PC-3 (cell line): ENCODE measurements around the gene TOX3. TPM values are rescaled to one million over a fixed set of nuclear protein-coding genes. Genes with fewer than 3 reads are reported as not detected.

ENCODE experiments used
- ATAC-seq: fragments of 200-7000 bp; cut with Tn5 transposase; 2 replicates; pipeline ENCODE4 v1.9.1; 2020; ENCODE audit warnings: mild to moderate bottlenecking, moderate library complexity
- BruUV-seq: library from RNA; stranded (reverse); fragments of 400-500 nt; replicated peaks from 2 replicates; lab custom pipeline; 2021; lab: Mats Ljungman, UMichigan
- CTCF ChIA-PET: fragments of 300-600 bp; sonication (Branson Sonifier 250); formaldehyde crosslinking; loops from one replicate; lab custom pipeline; 2022; ENCODE audit warnings: antibody characterized with exemption; lab: Charles Lee
- POLR2A ChIA-PET: fragments of 300-600 bp; sonication (Branson Sonifier 250); formaldehyde crosslinking; loops from one replicate; lab custom pipeline; 2022; ENCODE audit warnings: antibody characterized with exemption; ENCODE audit not compliant: unreplicated experiment; lab: Charles Lee
- DNase-seq: peaks from one replicate; pipeline ENCODE4 v3.0.0-alpha.2; 2015
- H2AFZ ChIP-seq: fragments of 300-600 bp; sonication (generic); 2 replicates; pipeline ENCODE4 v1.6.0; 2016; ENCODE audit warnings: antibody characterized with exemption, low read length
- H3F3A ChIP-seq: fragments of 300-600 bp; sonication (generic); one replicate; pipeline ENCODE4 v1.6.0; 2017; ENCODE audit warnings: antibody characterized with exemption, low read length, control low read depth, mild to moderate bottlenecking; ENCODE audit not compliant: unreplicated experiment
- H3K27ac ChIP-seq: fragments of 300-600 bp; sonication (generic); 2 replicates; pipeline ENCODE4 v1.5.1; 2016; ENCODE audit warnings: mild to moderate bottlenecking, low read length
- H3K27me3 ChIP-seq: fragments of 300-600 bp; sonication (generic); 2 replicates; pipeline ENCODE4 v1.6.1; 2016; ENCODE audit warnings: low read length, mixed read lengths
- H3K36me3 ChIP-seq: fragments of 300-600 bp; sonication (generic); 2 replicates; pipeline ENCODE4 v1.6.1; 2016; ENCODE audit warnings: low read depth, mixed run types, low read length, mixed read lengths
- H3K4me1 ChIP-seq: fragments of 300-600 bp; sonication (generic); 2 replicates; pipeline ENCODE4 v1.5.1; 2016; ENCODE audit warnings: low read length; ENCODE audit not compliant: insufficient read depth
- H3K4me2 ChIP-seq: fragments of 300-600 bp; sonication (generic); 2 replicates; pipeline ENCODE4 v1.6.0; 2016; ENCODE audit warnings: low read length
- H3K4me3 ChIP-seq: fragments of 300-600 bp; sonication (generic); 2 replicates; pipeline ENCODE4 v1.5.1; 2016; ENCODE audit warnings: mild to moderate bottlenecking, low read length, mixed read lengths
- H3K79me2 ChIP-seq: fragments of 300-600 bp; sonication (generic); 2 replicates; pipeline ENCODE4 v1.6.1; 2017; ENCODE audit warnings: low read length, mixed read lengths
- H3K9ac ChIP-seq: fragments of 300-600 bp; sonication (generic); 2 replicates; pipeline ENCODE4 v1.6.0; 2016; ENCODE audit warnings: mild to moderate bottlenecking, low read length
- H3K9me2 ChIP-seq: fragments of 300-600 bp; sonication (generic); replicated peaks from 2 replicates; pipeline ENCODE4 v1.6.1; 2016; ENCODE audit warnings: mixed run types, low read length, mixed read lengths
- H3K9me3 ChIP-seq: fragments of 300-600 bp; sonication (generic); 2 replicates; pipeline ENCODE4 v1.6.1; 2016; ENCODE audit warnings: low read length, mixed read lengths
- H4K20me1 ChIP-seq: fragments of 300-600 bp; sonication (generic); 2 replicates; pipeline ENCODE4 v1.6.1; 2016; ENCODE audit warnings: low read length, mixed read lengths
- CTCF ChIP-seq: fragments of 300-600 bp; sonication (generic); conservative IDR thresholded peaks from 2 replicates; pipeline ENCODE4 v1.5.1; 2017; ENCODE audit warnings: antibody characterized with exemption, low read depth, mild to moderate bottlenecking, low read length
- EZH2 ChIP-seq: fragments of 300-600 bp; sonication (generic); IDR thresholded peaks from one replicate; pipeline ENCODE4 v1.6.1; 2017; ENCODE audit warnings: antibody characterized with exemption, mild to moderate bottlenecking, low read length; ENCODE audit not compliant: unreplicated experiment
- EZH2phosphoT487 ChIP-seq: fragments of 300-600 bp; sonication (generic); IDR thresholded peaks from 2 replicates; pipeline ENCODE4 v1.6.1; 2018; ENCODE audit warnings: mild to moderate bottlenecking, antibody characterized with exemption, low read length, borderline replicate concordance
- intact Hi-C: fragments of 100-400 bp; cut with micrococcal nuclease; formaldehyde crosslinking; loops from 2 replicates; pipeline ENCODE4 v1.9.0; 2023
- total RNA-seq: library from RNA; depleted of rRNA; stranded (reverse); fragments of >200 nt; gene quantifications from 2 replicates; pipeline ENCODE4 v1.2.3, GENCODE V29; 2014

Gene TOX3
- total RNA-seq, 1 experiment from 2014 or later: not detected

DNA sequence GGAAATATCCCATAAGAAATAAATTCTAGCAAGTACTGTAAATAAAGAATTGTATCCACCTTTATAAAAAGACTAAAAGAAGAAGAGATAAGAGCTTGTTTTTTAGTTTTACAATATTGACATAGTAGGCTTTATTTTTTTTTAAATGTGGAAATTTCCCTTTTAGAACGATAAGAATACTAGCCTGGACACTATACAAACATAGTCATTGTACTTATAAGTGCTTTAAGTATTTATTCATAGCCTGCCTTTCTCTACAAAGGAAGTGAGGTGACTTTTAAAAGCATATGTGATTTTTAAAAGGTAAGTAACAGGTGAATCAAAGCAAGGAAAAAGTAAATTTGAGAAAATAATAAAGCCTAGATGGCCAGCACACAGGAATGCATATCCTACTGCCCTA lies 17.7 kb downstream of the TOX3 start:
- DNase-seq (no peak), ATAC-seq (no peak)
- Histone ChIP-seq H3K27me3 (no peaks in the 10 kb centered on the region), H4K20me1 (no peaks in the 10 kb centered on the region), H3K4me3 (no peak overlapping the region), H3K9me3 (no peaks in the 10 kb centered on the region), H2AFZ (no peak overlapping the region), H3K36me3 (no peaks in the 10 kb centered on the region), H3K79me2 (no peaks in the 10 kb centered on the region), H3K4me2 (no peak overlapping the region), H3K4me1 (no peaks in the 10 kb centered on the region), H3K9ac (no peak overlapping the region), H3K27ac (no peak overlapping the region), H3K9me2 (no peaks in the 10 kb centered on the region), H3F3A (no peaks in the 10 kb centered on the region)
- intact Hi-C loops: no loop called here
- CTCF ChIA-PET: no interaction called here
- TF ChIP-seq EZH2: no peak
- TF ChIP-seq CTCF: no peak
- TF ChIP-seq EZH2phosphoT487: no peak
- POLR2A ChIA-PET: no interaction called here
- no TSS peak for BruUV-seq

GRCh38 chr16:52528393-52529065 lies 18.4 kb downstream of the TOX3 start:
- ATAC-seq (no peak), DNase-seq (no peak)
- Histone ChIP-seq H4K20me1 (no peaks in the 10 kb centered on the region), H2AFZ (no peak overlapping the region), H3K9me2 (no peaks in the 10 kb centered on the region), H3K4me1 (no peaks in the 10 kb centered on the region), H3K4me3 (no peak overlapping the region), H3K4me2 (no peak overlapping the region), H3F3A (no peaks in the 10 kb centered on the region), H3K79me2 (no peaks in the 10 kb centered on the region), H3K27me3 (no peaks in the 10 kb centered on the region), H3K36me3 (no peaks in the 10 kb centered on the region), H3K9me3 (no peaks in the 10 kb centered on the region), H3K9ac (no peak overlapping the region), H3K27ac (no peak overlapping the region)
- intact Hi-C loops: no loop called here
- ChIA-PET POLR2A (no interaction called here), CTCF (no interaction called here)
- TF ChIP-seq CTCF (no peak), EZH2phosphoT487 (no peak), EZH2 (no peak)
- BruUV-seq: no TSS peak

DNA sequence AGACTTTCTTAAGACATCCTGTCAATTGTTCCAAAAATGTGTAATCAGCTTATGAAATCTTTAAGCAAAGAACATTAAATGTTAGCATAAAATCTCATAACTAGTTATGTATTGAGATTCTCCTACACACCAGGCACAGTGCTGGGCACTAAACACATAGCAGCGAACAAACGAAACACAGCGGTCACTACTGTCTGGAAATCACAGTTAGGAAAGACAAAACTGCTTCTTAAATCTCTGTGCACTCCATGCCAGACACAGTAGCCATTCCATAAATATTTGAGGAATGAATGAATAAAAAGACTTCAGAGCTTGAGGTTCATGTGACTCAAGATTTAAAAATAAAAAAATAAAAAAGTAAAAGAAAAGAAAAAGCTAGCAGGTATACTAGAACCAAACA lies 20.1 kb downstream of the TOX3 start:
- Histone ChIP-seq H3K4me2 (no peak overlapping the region), H3K27me3 (no peaks in the 10 kb centered on the region), H2AFZ (no peak overlapping the region), H3K9me2 (no peaks in the 10 kb centered on the region), H3K4me3 (no peak overlapping the region), H3K4me1 (no peaks in the 10 kb centered on the region), H3K79me2 (no peaks in the 10 kb centered on the region), H3K9me3 (no peaks in the 10 kb centered on the region), H3K36me3 (no peaks in the 10 kb centered on the region), H3K27ac (no peak overlapping the region), H4K20me1 (no peaks in the 10 kb centered on the region), H3K9ac (no peak overlapping the region), H3F3A (no peaks in the 10 kb centered on the region)
- DNase-seq (no peak), ATAC-seq (no peak)
- TF ChIP-seq EZH2phosphoT487: no peak
- TF ChIP-seq CTCF: no peak
- no peak for TF ChIP-seq EZH2
- ChIA-PET POLR2A (no interaction called here), CTCF (no interaction called here)
- no TSS peak for BruUV-seq
- intact Hi-C loops: no loop called here
